Hematopoietic multipotent progenitor cell treated with erythropoietin and hydrocortisone succinate and interleukin-3 and kit ligand, for 15 days (in vitro differentiated cells): ENCODE data around the gene BCL2L11.

Experiments
- DNase-seq: peaks from one replicate; pipeline ENCODE4 v3.0.0-alpha.2; 2015; ENCODE audit warnings: low spot score

Gene BCL2L11

GRCh38 chr2:111117598-111118480 lies 2.9 kb upstream of the BCL2L11 start:
- peak; percentile 23 for DNase-seq

GRCh38 chr2:111118481-111118980 lies 2.2 kb upstream of the BCL2L11 start:
- DNase-seq, result no peak

GRCh38 chr2:111118981-111119821 lies 1.5 kb upstream of the BCL2L11 start:
- peak; percentile 53 for DNase-seq

GRCh38 chr2:111119822-111120252 lies 877 bp upstream of the BCL2L11 start:
- DNase-seq, result peak; percentile 25

GRCh38 chr2:111121028-111121827 lies 514 bp downstream of the BCL2L11 start:
- DNase-seq, result peak; percentile 35

- peak; percentile 92 for DNase-seq
These were observed 1.3 kb downstream of the BCL2L11 start for GRCh38 chr2:111121828-111122630.

GRCh38 chr2:111122631-111123421 lies 2.1 kb downstream of the BCL2L11 start:
- peak; percentile 31 for DNase-seq

GRCh38 chr2:111123751-111124150 lies 3.0 kb downstream of the BCL2L11 start:
- no peak for DNase-seq

GRCh38 chr2:111126581-111126980 lies 5.9 kb downstream of the BCL2L11 start:
- no peak for DNase-seq

GRCh38 chr2:111127351-111127750 lies 6.6 kb downstream of the BCL2L11 start:
- DNase-seq, result no peak

GRCh38 chr2:111128096-111128495 lies 7.4 kb downstream of the BCL2L11 start:
- no peak for DNase-seq

- DNase-seq, result no peak
These were observed 12.9 kb downstream of the BCL2L11 start for GRCh38 chr2:111133603-111134002.

- DNase-seq, result peak; percentile 36
These were observed 13.3 kb downstream of the BCL2L11 start for GRCh38 chr2:111134055-111134454.

GRCh38 chr2:111135237-111135909 lies 14.7 kb downstream of the BCL2L11 start:
- DNase-seq, result no peak

GRCh38 chr2:111135910-111136297 lies 15.2 kb downstream of the BCL2L11 start:
- peak; percentile 42 for DNase-seq

GRCh38 chr2:111138839-111139238 lies 18.1 kb downstream of the BCL2L11 start:
- no peak for DNase-seq

GRCh38 chr2:111139637-111140317 lies 19.1 kb downstream of the BCL2L11 start:
- DNase-seq, result no peak

- DNase-seq, result no peak
These were observed 20.1 kb downstream of the BCL2L11 start for GRCh38 chr2:111140815-111141214.

- no peak for DNase-seq
These were observed 21.4 kb downstream of the BCL2L11 start for GRCh38 chr2:111142101-111142500.
